OCI-LY7 (cell line): ENCODE results near the gene ABCA4. TPM values are rescaled to one million over a fixed set of nuclear protein-coding genes. Genes with fewer than 3 reads are reported as not detected.

Experiments used
- BruUV-seq: library from RNA; stranded (reverse); fragments of 400-500 nt; replicated peaks from 2 replicates; lab custom pipeline; 2021; lab: Mats Ljungman, UMichigan
- CTCF ChIA-PET: fragments of 300-600 bp; sonication (Branson Sonifier 250); formaldehyde crosslinking; loops from one replicate; lab custom pipeline; 2022; ENCODE audit warnings: antibody characterized with exemption; ENCODE audit not compliant: unreplicated experiment; lab: Charles Lee
- POLR2A ChIA-PET: fragments of 300-600 bp; sonication (Branson Sonifier 250); formaldehyde crosslinking; loops from one replicate; lab custom pipeline; 2022; ENCODE audit warnings: antibody characterized with exemption; lab: Charles Lee
- DNase-seq: peaks from one replicate; pipeline ENCODE4 v3.0.0-alpha.2; 2015; ENCODE audit warnings: low spot score
- H2AFZ ChIP-seq: fragments of 200-600 bp; sonication (generic), shearing (Covaris generic); 2 replicates; pipeline ENCODE4 v1.6.1; 2014; ENCODE audit warnings: mild to moderate bottlenecking, antibody characterized with exemption, low read length, moderate library complexity
- H3K27ac ChIP-seq: fragments of 200-600 bp; sonication (generic); 2 replicates; pipeline ENCODE4 v1.5.1; 2014; ENCODE audit warnings: mixed run types, low read depth, mild to moderate bottlenecking, moderate library complexity, low read length, inconsistent platforms; ENCODE audit not compliant: poor library complexity, severe bottlenecking
- H3K36me3 ChIP-seq: fragments of 200-600 bp; sonication (generic); 2 replicates; pipeline ENCODE4 v1.6.1; 2014; ENCODE audit warnings: mild to moderate bottlenecking, antibody characterized with exemption, low read length, moderate library complexity, mixed read lengths; ENCODE audit not compliant: insufficient read depth
- H3K4me1 ChIP-seq: fragments of 200-600 bp; sonication (generic); 2 replicates; pipeline ENCODE4 v1.5.1; 2014; ENCODE audit warnings: mild to moderate bottlenecking, low read length; ENCODE audit not compliant: insufficient read depth, poor library complexity, severe bottlenecking
- H3K4me2 ChIP-seq: fragments of 200-600 bp; sonication (generic); 2 replicates; pipeline ENCODE4 v1.6.1; 2014; ENCODE audit warnings: mild to moderate bottlenecking, low read length
- H3K4me3 ChIP-seq: fragments of 200-600 bp; sonication (generic); 2 replicates; pipeline ENCODE4 v1.5.1; 2014; ENCODE audit warnings: mild to moderate bottlenecking, low read depth, low read length; ENCODE audit not compliant: poor library complexity, severe bottlenecking
- H3K79me2 ChIP-seq: fragments of 200-600 bp; sonication (generic); 2 replicates; pipeline ENCODE4 v1.6.1; 2016; ENCODE audit warnings: low read depth, mild to moderate bottlenecking, low read length, moderate library complexity, mixed read lengths; ENCODE audit not compliant: insufficient read depth
- H3K9me2 ChIP-seq: fragments of 200-600 bp; sonication (generic); 2 replicates; pipeline ENCODE4 v1.6.1; 2016; ENCODE audit warnings: mild to moderate bottlenecking, low read length, mixed read lengths; ENCODE audit not compliant: insufficient read depth
- H3K9me3 ChIP-seq: fragments of 200-600 bp; sonication (generic); 2 replicates; pipeline ENCODE4 v1.6.1; 2014; ENCODE audit warnings: mild to moderate bottlenecking, mixed run types, low read length, mixed read lengths
- H4K20me1 ChIP-seq: fragments of 200-600 bp; sonication (generic); 2 replicates; pipeline ENCODE4 v1.6.1; 2014; ENCODE audit warnings: mild to moderate bottlenecking, antibody characterized with exemption, low read length, moderate library complexity, mixed read lengths; ENCODE audit not compliant: insufficient read depth
- CTCF ChIP-seq: fragments of 200-600 bp; sonication (generic); conservative IDR thresholded peaks from 2 replicates; pipeline ENCODE4 v1.5.1; 2014; ENCODE audit warnings: mild to moderate bottlenecking, antibody characterized with exemption, low read length, moderate library complexity, mixed read lengths
- EZH2phosphoT487 ChIP-seq: fragments of 200-600 bp; sonication (generic); IDR thresholded peaks from 2 replicates; pipeline ENCODE4 v1.6.1; 2018; ENCODE audit warnings: low read depth, borderline replicate concordance, mild to moderate bottlenecking, mixed run types, antibody characterized with exemption, low read length, moderate library complexity, mixed read lengths
- intact Hi-C: fragments of 100-400 bp; cut with micrococcal nuclease; formaldehyde crosslinking; loops from one replicate; pipeline ENCODE4 v1.10.0; 2022; ENCODE audit not compliant: unreplicated experiment
- total RNA-seq, 2 experiments: library from RNA; depleted of rRNA in 1 of 2; stranded (reverse); fragments of >200 nt in 1 of 2; shearing (Covaris generic) in 1 of 2; gene quantifications; 2 replicates each; pipeline ENCODE4 v1.2.3, GENCODE V29; 2014 to 2022

The ABCA4 gene
- total RNA-seq, 2 experiments from 2014 or later, result not detected

DNA sequence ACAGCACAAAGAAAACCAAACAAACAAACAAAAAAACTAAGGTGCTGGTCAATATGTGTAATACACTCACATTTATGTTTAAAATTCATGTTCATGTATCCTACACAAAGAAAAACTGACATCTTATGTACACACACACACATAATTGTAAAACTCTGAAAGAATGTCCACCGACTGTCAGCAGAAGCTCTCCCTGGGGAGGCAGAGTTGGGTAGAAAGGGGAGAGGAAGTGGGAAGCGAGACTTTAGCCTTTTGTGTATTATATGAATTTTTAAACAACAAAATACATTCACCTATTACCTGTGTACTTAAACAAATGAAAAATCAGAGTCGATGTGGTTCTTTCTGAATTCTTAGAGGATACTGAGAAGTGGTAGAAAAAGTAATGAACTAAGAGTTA is 88.3 kb downstream of the ABCA4 start:
- Histone ChIP-seq H3K79me2 (no peaks in the 10 kb centered on the region), H3K27ac (no peak overlapping the region), H3K4me1 (no peaks in the 10 kb centered on the region), H3K9me2 (no peaks in the 10 kb centered on the region), H3K4me2 (no peak overlapping the region), H2AFZ (no peak overlapping the region), H3K4me3 (no peak overlapping the region), H3K9me3 (no peaks in the 10 kb centered on the region), H3K36me3 (no peaks in the 10 kb centered on the region), H4K20me1 (no peaks in the 10 kb centered on the region)
- intact Hi-C loops, result no loop called here
- CTCF ChIA-PET, result no interaction called here
- no peak for TF ChIP-seq CTCF
- BruUV-seq, result no TSS peak
- POLR2A ChIA-PET, result interaction anchor here (0.5 to 0.7 kb wide), 4 partner anchors 50 to 484 kb away, joined by 3 to 5 read pairs (median 3); no protein-coding TSS in a partner anchor
- no peak for DNase-seq

- Histone ChIP-seq H3K4me1 (no peaks in the 10 kb centered on the region), H3K36me3 (no peaks in the 10 kb centered on the region), H3K9me2 (no peaks in the 10 kb centered on the region), H4K20me1 (no peaks in the 10 kb centered on the region), H2AFZ (no peak overlapping the region), H3K4me3 (no peak overlapping the region), H3K27ac (no peak overlapping the region), H3K9me3 (no peaks in the 10 kb centered on the region), H3K79me2 (no peaks in the 10 kb centered on the region), H3K4me2 (no peak overlapping the region)
- ChIA-PET POLR2A (interaction anchor here (0.5 to 0.7 kb wide), 2 partner anchors 109 to 267 kb away, joined by 3 read pairs; no protein-coding TSS in a partner anchor), CTCF (interaction anchor here (1.7 kb wide), 1 partner anchor 8 kb away, joined by 4 read pairs; no protein-coding TSS in a partner anchor)
- intact Hi-C loops, result no loop called here
- BruUV-seq, result no TSS peak
- TF ChIP-seq CTCF (no peak), EZH2phosphoT487 (no peak)
- DNase-seq, result no peak
Measured at GRCh38 chr1:94031591-94031990, 89.4 kb downstream of the ABCA4 start.

- no peaks in the 10 kb centered on the region for H3K9me2 ChIP-seq
- intact Hi-C loops, result no loop called here
- CTCF ChIA-PET, result interaction anchor here (1.7 kb wide), 1 partner anchor 9 kb away, joined by 4 read pairs; no protein-coding TSS in a partner anchor
- no peak overlapping the region for H3K27ac ChIP-seq
- no TSS peak for BruUV-seq
- H4K20me1 ChIP-seq, result no peaks in the 10 kb centered on the region
- no peaks in the 10 kb centered on the region for H3K9me3 ChIP-seq
- DNase-seq, result no peak
- no peak for TF ChIP-seq CTCF
- no peak for TF ChIP-seq EZH2phosphoT487
- no peaks in the 10 kb centered on the region for H3K36me3 ChIP-seq
- POLR2A ChIA-PET, result interaction anchor here (0.7 kb wide), 1 partner anchor 110 kb away, joined by 3 read pairs; no protein-coding TSS in a partner anchor
- no peaks in the 10 kb centered on the region for H3K4me1 ChIP-seq
- no peak overlapping the region for H3K4me2 ChIP-seq
- H3K4me3 ChIP-seq, result no peak overlapping the region
- no peaks in the 10 kb centered on the region for H3K79me2 ChIP-seq
- H2AFZ ChIP-seq, result no peak overlapping the region
Measured at GRCh38 chr1:94031154-94031553, 89.8 kb downstream of the ABCA4 start.
